Cardiac fibroblast (primary cell): ENCODE results near the gene RANBP3.

Experiments used
- DNase-seq, 2 donors: peaks; one replicate each; pipeline versions ENCODE4 v3.0.0 to v3.0.0-alpha.2; 2010; ENCODE audit warnings: low read depth in 2 of 2
- H3K4me3 ChIP-seq, 2 donors: replicated peaks in 1 of 2; 1 replicate in 1 of 2; 2 replicates in 1 of 2; pipeline ENCODE4 v1.5.1; 2011; ENCODE audit warnings: low read depth in 2 of 2, low read length in 2 of 2, mild to moderate bottlenecking in 2 of 2, moderate library complexity in 1 of 2
- TF ChIP-seq, protein P1 (sequence below): IDR thresholded peaks from one replicate; pipeline ENCODE4 v1.5.1; 2011; ENCODE audit warnings: low read depth, mild to moderate bottlenecking, low read length, inconsistent platforms

The RANBP3 gene

DNA sequence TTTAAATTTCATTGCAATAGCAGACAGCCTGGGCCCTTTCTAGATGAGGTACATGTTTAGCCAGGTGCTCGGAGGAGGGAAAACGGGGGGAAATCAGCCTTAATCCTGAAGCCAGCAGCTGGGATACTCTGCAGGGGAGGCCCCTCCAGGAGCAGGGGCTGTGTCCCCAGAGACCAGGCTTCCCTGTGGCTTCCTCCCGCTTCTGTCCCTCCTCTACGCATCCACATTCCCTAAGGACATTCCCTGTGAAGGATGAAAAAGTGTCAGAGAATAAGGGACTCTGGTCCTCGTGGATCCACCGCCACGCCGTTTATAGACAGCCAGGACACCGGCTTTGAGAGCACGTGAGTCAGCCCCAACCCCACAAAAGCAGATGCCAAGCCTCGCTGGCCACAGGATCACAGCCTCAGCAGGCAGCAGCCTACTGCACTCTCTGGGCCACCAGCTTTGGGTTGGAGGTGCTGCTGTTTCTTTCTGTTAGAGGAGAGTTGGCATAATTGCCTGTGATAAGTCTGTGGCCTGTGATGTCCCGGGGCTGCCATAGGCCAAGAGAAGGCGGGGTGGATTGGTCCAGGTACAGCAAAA is 36.7 kb upstream of the RANBP3 start:
- TF ChIP-seq, protein P1, sequence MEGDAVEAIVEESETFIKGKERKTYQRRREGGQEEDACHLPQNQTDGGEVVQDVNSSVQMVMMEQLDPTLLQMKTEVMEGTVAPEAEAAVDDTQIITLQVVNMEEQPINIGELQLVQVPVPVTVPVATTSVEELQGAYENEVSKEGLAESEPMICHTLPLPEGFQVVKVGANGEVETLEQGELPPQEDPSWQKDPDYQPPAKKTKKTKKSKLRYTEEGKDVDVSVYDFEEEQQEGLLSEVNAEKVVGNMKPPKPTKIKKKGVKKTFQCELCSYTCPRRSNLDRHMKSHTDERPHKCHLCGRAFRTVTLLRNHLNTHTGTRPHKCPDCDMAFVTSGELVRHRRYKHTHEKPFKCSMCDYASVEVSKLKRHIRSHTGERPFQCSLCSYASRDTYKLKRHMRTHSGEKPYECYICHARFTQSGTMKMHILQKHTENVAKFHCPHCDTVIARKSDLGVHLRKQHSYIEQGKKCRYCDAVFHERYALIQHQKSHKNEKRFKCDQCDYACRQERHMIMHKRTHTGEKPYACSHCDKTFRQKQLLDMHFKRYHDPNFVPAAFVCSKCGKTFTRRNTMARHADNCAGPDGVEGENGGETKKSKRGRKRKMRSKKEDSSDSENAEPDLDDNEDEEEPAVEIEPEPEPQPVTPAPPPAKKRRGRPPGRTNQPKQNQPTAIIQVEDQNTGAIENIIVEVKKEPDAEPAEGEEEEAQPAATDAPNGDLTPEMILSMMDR, result no peak
- DNase-seq, result no peak
- no peak overlapping the region for H3K4me3 ChIP-seq

DNA sequence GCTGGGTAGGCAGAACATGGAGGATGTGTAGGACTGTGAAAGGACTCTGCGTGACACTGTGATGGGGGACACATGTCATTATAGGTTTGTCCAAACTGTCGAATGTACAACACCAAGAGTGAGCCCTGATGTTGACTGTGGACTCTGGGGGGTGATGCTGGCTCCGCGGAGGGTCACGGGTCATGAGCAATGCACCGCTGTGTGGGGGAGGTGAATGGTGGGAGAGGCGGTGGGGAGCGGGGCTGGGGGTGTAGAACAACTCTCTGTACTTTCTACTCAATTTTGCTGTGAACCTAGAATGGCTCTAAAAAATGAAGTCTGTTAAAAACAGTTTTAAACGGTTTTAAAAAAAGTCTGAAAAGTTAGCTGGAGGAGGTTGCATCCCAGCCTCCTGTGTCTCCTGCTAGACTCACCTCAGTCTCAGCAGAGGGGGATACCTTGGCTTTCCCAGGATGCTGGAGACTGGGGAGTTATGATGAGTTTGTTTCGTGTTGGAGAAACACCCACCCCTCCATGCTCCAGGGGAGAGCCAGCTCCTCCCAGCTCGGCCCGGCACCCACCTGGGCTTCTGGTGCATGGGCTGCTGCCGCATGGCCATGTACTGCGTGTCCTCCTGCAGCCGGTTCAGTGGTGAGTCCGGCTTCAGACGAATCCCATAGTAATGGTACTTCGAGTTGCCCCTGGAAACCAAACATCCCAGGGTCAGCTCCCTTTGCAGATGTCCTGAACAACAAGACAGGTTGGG is 34.7 kb upstream of the RANBP3 start:
- no peak for DNase-seq
- TF ChIP-seq, protein P1, result no peak
- no peak overlapping the region for H3K4me3 ChIP-seq

GRCh38 chr19:6011794-6012193 is 33.9 kb upstream of the RANBP3 start:
- TF ChIP-seq, protein P1, result no peak
- peak in 1 of 2 donors; percentile 21 for DNase-seq
- no peak overlapping the region for H3K4me3 ChIP-seq

- no peak for DNase-seq
- no peak overlapping the region for H3K4me3 ChIP-seq
- TF ChIP-seq, protein P1, result no peak
These were observed 33.3 kb upstream of the RANBP3 start for GRCh38 chr19:6011206-6011605.

DNA sequence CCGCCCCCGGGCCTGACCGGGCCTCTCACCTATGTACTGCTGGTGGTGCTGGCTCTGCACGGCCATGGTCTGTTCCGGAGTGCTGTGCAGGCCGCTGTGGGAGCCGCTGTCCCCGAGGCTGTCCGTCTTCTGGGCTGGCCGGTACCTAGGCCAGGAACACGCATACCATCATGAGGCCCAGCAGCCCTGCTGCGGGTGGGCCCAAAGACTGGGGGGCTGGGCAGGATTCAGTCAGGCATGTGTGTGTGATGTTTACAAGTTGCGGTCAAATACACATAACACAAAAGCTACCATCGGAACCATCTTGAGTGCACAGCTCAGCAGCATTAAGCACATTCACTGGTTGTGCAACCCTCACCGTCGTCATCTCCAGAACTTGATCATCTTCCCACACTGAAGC is 32.2 kb upstream of the RANBP3 start:
- no peak for DNase-seq
- H3K4me3 ChIP-seq, result no peak overlapping the region
- TF ChIP-seq, protein P1, result no peak

DNA sequence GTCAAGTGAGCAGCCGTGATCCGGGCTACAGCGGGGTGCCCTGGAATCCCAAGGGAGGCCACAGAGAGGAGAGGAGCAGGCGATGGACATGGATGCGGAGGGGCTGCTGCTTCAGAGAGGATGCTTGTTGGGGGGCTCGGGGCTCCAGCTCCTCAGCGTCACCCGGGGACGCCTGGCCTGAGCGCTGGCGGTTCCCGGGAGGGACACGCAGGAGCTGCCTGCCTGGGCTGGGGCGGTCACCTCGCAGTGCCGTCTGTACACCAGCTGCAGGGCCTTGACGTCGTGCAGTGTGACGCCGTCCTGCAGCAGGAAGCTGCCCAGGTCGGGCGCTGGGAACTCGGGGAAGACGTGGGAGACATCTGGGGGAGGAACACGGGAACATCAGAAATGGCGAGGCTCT is 29.9 kb upstream of the RANBP3 start:
- DNase-seq, result no peak
- no peak overlapping the region for H3K4me3 ChIP-seq
- TF ChIP-seq, protein P1, result no peak
